Measurements from ENCODE around the gene CCDC184. TPM values are rescaled to one million over a fixed set of nuclear protein-coding genes. Genes with fewer than 3 reads are reported as not detected.

Gene CCDC184
- total and polyA plus RNA-seq, 2 of the 13 experiments (the other 11 are each of a cell fraction or from before 2014, with no cell fraction given), result not detected

- in situ Hi-C loops (cut with HindIII; ENCODE audit: extremely low pct_ligation_motif_present, low pct_unique_long_range_greater_than_20kb) (loop anchor here (10.0 kb wide), 3 partner anchors 76 to 256 kb away; partner anchors contain the start of gene VDR), intact Hi-C loops (cut with micrococcal nuclease; ENCODE audit: unreplicated experiment) (loop anchor here (10.0 kb wide), 1 partner anchor 216 kb away; no protein-coding TSS in a partner anchor)
- no peaks in the 10 kb centered on the region for H3K27me3 ChIP-seq (ENCODE audit: control insufficient read depth in 1 of 2, insufficient read depth in 2 of 2, low read length in 2 of 2)
- H3K4me1 ChIP-seq (ENCODE audit: insufficient read depth, low read length), result peaks cover 19% of the 10 kb centered on the region
- FAIRE-seq, result no peak
- no peak overlapping the region for H3K27ac ChIP-seq (ENCODE audit: extremely low read length, insufficient read depth, low read length)
- H3K36me3 ChIP-seq (replicated peaks in 1 of 2; ENCODE audit: control insufficient read depth in 1 of 2, insufficient read depth in 2 of 2, low read length in 2 of 2), result no peaks in the 10 kb centered on the region
- no TSS peak for BruUV-seq (replicated peaks)
- H3K4me2 ChIP-seq (ENCODE audit: low read depth, low read length), result no peak overlapping the region
- TF ChIP-seq KIAA2018 (CRISPR knock-in tag; IDR thresholded peaks at IDR 0.05; ENCODE audit: borderline replicate concordance), result no peak
- TF ChIP-seq, protein P1, sequence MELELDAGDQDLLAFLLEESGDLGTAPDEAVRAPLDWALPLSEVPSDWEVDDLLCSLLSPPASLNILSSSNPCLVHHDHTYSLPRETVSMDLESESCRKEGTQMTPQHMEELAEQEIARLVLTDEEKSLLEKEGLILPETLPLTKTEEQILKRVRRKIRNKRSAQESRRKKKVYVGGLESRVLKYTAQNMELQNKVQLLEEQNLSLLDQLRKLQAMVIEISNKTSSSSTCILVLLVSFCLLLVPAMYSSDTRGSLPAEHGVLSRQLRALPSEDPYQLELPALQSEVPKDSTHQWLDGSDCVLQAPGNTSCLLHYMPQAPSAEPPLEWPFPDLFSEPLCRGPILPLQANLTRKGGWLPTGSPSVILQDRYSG (CRISPR knock-in tag; IDR thresholded peaks at IDR 0.05), result no peak
- TF ChIP-seq TMF1 (CRISPR knock-in tag; IDR thresholded peaks at IDR 0.05; ENCODE audit: low read depth), result no peak
- H3K9me3 ChIP-seq (ENCODE audit: low read length), result no peaks in the 10 kb centered on the region
- H3K4me3 ChIP-seq (replicated peaks in 1 of 3; ENCODE audit: insufficient read depth in 1 of 3, low read depth in 2 of 3, low read length in 3 of 3), result no peak overlapping the region
- H2AFZ ChIP-seq (ENCODE audit: low read length), result no peak overlapping the region
- ATAC-seq, result no peak
- no peak for DNase-seq (ENCODE audit: low spot score)
- ChIA-PET CTCF (ENCODE audit: low intra/inter-chr PET ratio, low total read pairs) (no interaction called here), POLR2A (no interaction called here)
- 50% methylated on average over 2 of the region's 2 CpGs for WGBS (ENCODE audit: low lambda C conversion rate)
- H3K9ac ChIP-seq (ENCODE audit: insufficient read depth, low read depth, low read length), result no peak overlapping the region
- no peaks in the 10 kb centered on the region for H4K20me1 ChIP-seq (ENCODE audit: insufficient read depth, low read length)
- H3K79me2 ChIP-seq (ENCODE audit: insufficient read depth, low read length), result peaks cover 6% of the 10 kb centered on the region
Observed at GRCh38 chr12:48160807-48161206, 22.6 kb upstream of the CCDC184 start.
